Measurements from ENCODE around the gene SLC46A1. TPM values are rescaled to one million over a fixed set of nuclear protein-coding genes. Genes with fewer than 3 reads are reported as not detected.

The SLC46A1 gene
- total and polyA plus RNA-seq, 2 of the 13 experiments (the other 11 are each of a cell fraction or from before 2014, with no cell fraction given), result 19.6 to 22.6 TPM

- Histone ChIP-seq H3K36me3 (replicated peaks in 1 of 2; ENCODE audit: control insufficient read depth in 1 of 2, insufficient read depth in 2 of 2, low read length in 2 of 2) (peaks cover 25 to 74% of the 10 kb centered on the region in 2 experiments), H3K79me2 (ENCODE audit: insufficient read depth, low read length) (no peaks in the 10 kb centered on the region), H3K4me2 (ENCODE audit: low read depth, low read length) (no peak overlapping the region), H3K9ac (ENCODE audit: insufficient read depth, low read depth, low read length) (no peak overlapping the region), H3K9me3 (ENCODE audit: low read length) (no peaks in the 10 kb centered on the region), H3K4me3 (replicated peaks in 1 of 3; ENCODE audit: insufficient read depth in 1 of 3, low read depth in 2 of 3, low read length in 3 of 3) (no peak overlapping the region), H3K4me1 (ENCODE audit: insufficient read depth, low read length) (peaks cover 26% of the 10 kb centered on the region), H3K27ac (ENCODE audit: extremely low read length, insufficient read depth, low read length) (no peak overlapping the region), H2AFZ (ENCODE audit: low read length) (no peak overlapping the region), H4K20me1 (ENCODE audit: insufficient read depth, low read length) (no peaks in the 10 kb centered on the region), H3K27me3 (ENCODE audit: control insufficient read depth in 1 of 2, insufficient read depth in 2 of 2, low read length in 2 of 2) (no peaks in the 10 kb centered on the region)
- no CpG with 5 or more reads among the region's 3 CpGs for WGBS (ENCODE audit: low lambda C conversion rate)
- no peak for FAIRE-seq
- ChIA-PET POLR2A (interaction anchor here (1.1 to 5.3 kb wide), 3 partner anchors 8 to 23 kb away, joined by 3 to 49 read pairs (median 30); partner anchors contain the start of genes POLDIP2, SARM1 and VTN), CTCF (ENCODE audit: low intra/inter-chr PET ratio, low total read pairs) (no interaction called here)
- intact Hi-C loops (cut with micrococcal nuclease; ENCODE audit: unreplicated experiment) (loop anchor here (5.0 kb wide), 1 partner anchor 117 kb away; no protein-coding TSS in a partner anchor), in situ Hi-C loops (cut with HindIII; ENCODE audit: extremely low pct_ligation_motif_present, low pct_unique_long_range_greater_than_20kb) (no loop called here)
- DNase-seq (ENCODE audit: low spot score), result no peak
- no peak for ATAC-seq
- BruUV-seq (replicated peaks), result no TSS peak
- TF ChIP-seq PAF1 (CRISPR knock-in tag; IDR thresholded peaks at IDR 0.05) (0 out of 2 replicates have a peak, but pooled peaks have one; percentile 43), KLF12 (CRISPR knock-in tag; IDR thresholded peaks at IDR 0.05; ENCODE audit: borderline replicate concordance) (no peak)
These were observed 57.0 kb downstream of the SLC46A1 start for GRCh38 chr17:28348979-28349378.

GRCh38 chr17:28347261-28347891, 58.6 kb downstream of the SLC46A1 start:
- WGBS (ENCODE audit: low lambda C conversion rate), result 97% methylated on average over 5 of the region's 8 CpGs
- ChIA-PET CTCF (ENCODE audit: low intra/inter-chr PET ratio, low total read pairs) (interaction anchor here (0.8 kb wide), 1 partner anchor 108 kb away, joined by 3 read pairs; no protein-coding TSS in a partner anchor), POLR2A (interaction anchor here (0.9 to 5.7 kb wide), 9 partner anchors 10 to 141 kb away, joined by 3 to 68 read pairs (median 7); partner anchors contain the start of genes IFT20, POLDIP2, SLC46A1 and TMEM97)
- Histone ChIP-seq H4K20me1 (ENCODE audit: insufficient read depth, low read length) (no peaks in the 10 kb centered on the region), H3K36me3 (replicated peaks in 1 of 2; ENCODE audit: control insufficient read depth in 1 of 2, insufficient read depth in 2 of 2, low read length in 2 of 2) (peaks cover 28 to 70% of the 10 kb centered on the region in 2 experiments), H3K4me1 (ENCODE audit: insufficient read depth, low read length) (peaks cover 26% of the 10 kb centered on the region), H3K9me3 (ENCODE audit: low read length) (no peaks in the 10 kb centered on the region), H3K4me3 (replicated peaks in 1 of 3; ENCODE audit: insufficient read depth in 1 of 3, low read depth in 2 of 3, low read length in 3 of 3) (no peak overlapping the region), H3K79me2 (ENCODE audit: insufficient read depth, low read length) (no peaks in the 10 kb centered on the region), H3K27ac (ENCODE audit: extremely low read length, insufficient read depth, low read length) (peak overlapping the region; percentile 43), H3K9ac (ENCODE audit: insufficient read depth, low read depth, low read length) (no peak overlapping the region), H3K27me3 (ENCODE audit: control insufficient read depth in 1 of 2, insufficient read depth in 2 of 2, low read length in 2 of 2) (no peaks in the 10 kb centered on the region), H2AFZ (ENCODE audit: low read length) (no peak overlapping the region), H3K4me2 (ENCODE audit: low read depth, low read length) (peak overlapping the region; percentile 21; the same call in 1 of the 2 replicates)
- no peak for FAIRE-seq
- intact Hi-C loops (cut with micrococcal nuclease; ENCODE audit: unreplicated experiment) (loop anchor here (5.0 kb wide), 1 partner anchor 115 kb away; no protein-coding TSS in a partner anchor), in situ Hi-C loops (cut with HindIII; ENCODE audit: extremely low pct_ligation_motif_present, low pct_unique_long_range_greater_than_20kb) (no loop called here)
- DNase-seq (ENCODE audit: low spot score), result no peak
- ATAC-seq, result no peak; the same call in 1 of the 3 replicates
- BruUV-seq (replicated peaks), result TSS peak; percentile 16
- TF ChIP-seq ZFP91 (CRISPR knock-in tag; IDR thresholded peaks at IDR 0.05; ENCODE audit: borderline replicate concordance), result peak; percentile 22; the same call in 1 of the 2 replicates
- TF ChIP-seq ZNF362 (CRISPR knock-in tag; IDR thresholded peaks at IDR 0.05; ENCODE audit: borderline replicate concordance), result no peak
- no peak for TF ChIP-seq MAZ (IDR thresholded peaks at IDR 0.05; ENCODE audit: borderline replicate concordance, low read depth, low read length)
- TF ChIP-seq MAZ (CRISPR knock-in tag; IDR thresholded peaks at IDR 0.05; ENCODE audit: low read depth), result no peak
- TF ChIP-seq ZNF619 (CRISPR knock-in tag; IDR thresholded peaks at IDR 0.05), result 0 out of 2 replicates have a peak, but pooled peaks have one; percentile 12
- TF ChIP-seq ZNF563 (CRISPR knock-in tag; IDR thresholded peaks at IDR 0.05), result 0 out of 2 replicates have a peak, but pooled peaks have one; percentile 11
- no peak for TF ChIP-seq THAP7 (CRISPR knock-in tag; IDR thresholded peaks at IDR 0.05)
- no peak for TF ChIP-seq ZNF598 (CRISPR knock-in tag; IDR thresholded peaks at IDR 0.05; ENCODE audit: borderline replicate concordance)
- TF ChIP-seq NBN (conservative IDR thresholded peaks at IDR 0.05), result no peak
- TF ChIP-seq HNRNPK (IDR thresholded peaks at IDR 0.05; ENCODE audit: low read depth, low read length, poor library complexity, severe bottlenecking), result no peak
- TF ChIP-seq ZNF781 (CRISPR knock-in tag; IDR thresholded peaks at IDR 0.05; ENCODE audit: borderline replicate concordance, not compliant biosample characterization), result no peak
